Measurements from ENCODE around the gene CCDC88C.
"Not testable (repeated sequence)": the region's sequence is repeated elsewhere in the genome, so short reads cannot be mapped to it uniquely, and the experiment has no call there.

CCDC88C gene

GRCh38 chr14:91264151-91265150 lies 153.2 kb downstream of the CCDC88C start:
- DNase-seq: no peak

DNA sequence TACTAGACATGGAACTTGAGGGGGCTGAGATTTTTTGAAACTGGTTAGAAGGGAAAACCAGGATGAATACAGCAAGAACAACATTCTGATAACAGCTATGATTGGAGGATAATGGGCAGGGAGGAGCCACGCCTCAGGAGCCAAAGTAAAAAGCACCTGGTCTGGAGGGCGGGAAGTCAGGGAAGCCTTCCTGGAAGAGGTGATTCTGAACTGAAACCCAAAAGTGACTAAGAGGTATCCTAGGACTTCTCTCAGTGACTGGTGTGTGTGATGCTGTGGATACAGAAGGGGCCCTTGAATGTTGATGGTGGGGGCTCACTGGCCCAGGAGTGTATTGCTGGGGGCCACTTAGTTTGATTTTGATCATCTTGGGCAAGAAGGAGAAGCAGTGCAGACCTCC lies 154.3 kb downstream of the CCDC88C start:
- no peak for DNase-seq

DNA sequence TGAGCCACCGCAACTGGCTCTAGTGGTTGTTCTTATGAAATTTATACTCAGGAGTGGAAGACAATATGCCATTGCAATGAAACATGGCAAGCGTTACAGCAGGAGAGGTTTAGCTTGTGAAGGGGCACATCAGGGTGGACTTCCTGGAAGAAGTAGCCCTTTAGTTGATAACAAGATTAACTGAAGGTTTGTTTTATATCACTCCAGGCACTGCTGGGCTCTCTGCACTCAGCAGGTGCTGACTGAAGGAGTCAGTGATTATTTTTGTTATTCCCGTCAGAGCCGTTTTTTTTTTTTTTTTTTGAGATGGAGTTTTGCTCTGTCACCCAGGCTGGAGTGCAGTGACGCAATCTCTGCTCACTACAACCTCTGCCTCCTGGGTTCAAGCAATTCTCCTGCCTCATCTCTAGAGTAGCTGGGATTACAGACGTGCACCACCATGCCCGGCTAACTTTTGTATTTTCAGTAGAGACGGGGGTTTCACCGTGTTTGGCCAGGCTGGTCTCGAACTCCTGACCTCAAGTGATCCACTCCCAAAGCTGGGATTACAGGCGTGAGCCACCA lies 155.6 kb downstream of the CCDC88C start:
- DNase-seq: no peak

GRCh38 chr14:91261115-91261514 lies 156.5 kb downstream of the CCDC88C start:
- peak; percentile 65 for DNase-seq

- DNase-seq: no peak
Observed at GRCh38 chr14:91258876-91259275, 158.7 kb downstream of the CCDC88C start.

- DNase-seq: no peak
Observed at GRCh38 chr14:91258011-91258618, 159.5 kb downstream of the CCDC88C start.

DNA sequence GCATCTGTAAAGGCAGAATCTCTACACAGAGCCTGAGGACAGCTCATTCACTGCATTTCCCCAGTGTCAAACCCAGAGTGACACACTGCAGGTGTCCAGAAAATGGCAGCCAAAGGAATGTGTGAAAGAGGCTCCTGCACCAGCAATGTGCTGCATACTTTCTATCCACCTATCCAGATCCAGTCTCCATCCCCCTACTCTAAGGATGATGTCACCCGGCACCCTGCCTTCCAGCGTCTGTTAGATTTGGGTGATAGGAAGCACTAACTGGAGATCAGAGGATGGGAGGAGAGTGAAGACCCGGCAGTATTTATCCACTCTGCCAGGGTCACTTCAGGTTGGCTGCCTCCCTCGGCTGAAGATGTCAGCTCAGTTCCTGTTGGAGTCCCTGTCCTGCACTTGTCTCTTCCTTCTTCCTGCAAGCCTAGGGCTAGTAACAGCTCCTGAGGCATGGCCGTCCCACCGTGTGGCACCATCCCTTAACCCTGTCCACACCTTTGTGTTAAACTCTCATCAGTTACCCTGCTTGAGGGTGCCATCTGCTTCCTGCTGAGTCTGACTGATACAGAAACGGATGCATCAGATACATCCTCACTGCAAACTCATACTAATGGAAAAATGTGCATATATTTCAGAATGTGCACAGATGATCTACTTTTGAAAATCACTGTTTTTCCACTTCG lies 160.2 kb downstream of the CCDC88C start:
- DNase-seq: no peak

GRCh38 chr14:91256661-91257060 lies 161.0 kb downstream of the CCDC88C start:
- DNase-seq: no peak

DNA sequence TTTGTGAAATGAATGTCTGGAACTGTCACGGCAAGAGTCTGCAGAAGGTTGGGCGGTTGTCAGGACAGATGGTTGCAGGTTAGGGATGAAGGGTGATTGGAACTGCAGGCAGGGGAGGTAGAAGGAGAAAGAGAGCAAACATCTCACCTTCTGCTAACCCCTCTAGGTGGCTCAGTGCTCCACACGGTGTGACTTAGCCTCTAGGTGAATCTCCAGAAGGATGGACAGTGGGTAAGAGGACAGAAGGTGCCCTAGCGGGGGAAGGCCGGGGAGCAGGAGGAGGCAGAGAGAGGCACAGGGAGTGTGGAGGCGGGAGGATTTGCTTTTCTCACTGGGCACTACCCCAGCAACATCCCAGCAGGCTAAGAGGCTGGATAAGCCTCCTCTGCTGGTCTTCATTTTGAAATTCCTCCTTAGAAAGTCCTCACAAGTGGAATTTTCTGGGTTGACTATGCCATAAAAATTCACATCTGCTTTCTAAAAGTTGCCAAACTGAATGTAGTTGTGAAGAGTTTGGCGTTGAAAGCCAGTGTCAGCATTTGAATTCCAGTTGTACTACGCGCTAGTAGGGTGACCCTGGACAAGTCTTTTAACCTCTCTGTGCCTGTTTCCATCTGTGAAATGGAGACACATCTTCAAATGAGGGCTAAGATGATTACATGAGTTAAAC lies 162.5 kb downstream of the CCDC88C start:
- no peak for DNase-seq

DNA sequence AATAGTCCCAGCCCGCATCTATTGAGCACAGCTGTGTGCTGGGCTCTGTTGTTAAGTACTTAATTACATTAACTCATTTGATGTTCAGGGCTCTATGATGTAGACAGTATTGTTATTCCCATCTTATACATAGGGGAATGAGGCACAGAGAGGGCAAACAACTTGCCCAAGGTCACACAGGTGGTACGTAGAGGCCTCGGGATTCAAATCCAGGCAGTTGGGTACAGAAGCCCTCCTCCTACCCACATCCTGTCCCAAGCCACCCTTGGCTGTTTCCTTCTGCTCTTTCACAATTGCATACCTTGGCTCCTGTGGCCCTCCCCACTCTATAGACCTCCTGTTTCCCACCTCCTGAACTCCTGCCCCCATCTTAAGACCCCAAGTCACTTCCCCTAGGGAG lies 163.2 kb downstream of the CCDC88C start:
- DNase-seq: no peak

DNA sequence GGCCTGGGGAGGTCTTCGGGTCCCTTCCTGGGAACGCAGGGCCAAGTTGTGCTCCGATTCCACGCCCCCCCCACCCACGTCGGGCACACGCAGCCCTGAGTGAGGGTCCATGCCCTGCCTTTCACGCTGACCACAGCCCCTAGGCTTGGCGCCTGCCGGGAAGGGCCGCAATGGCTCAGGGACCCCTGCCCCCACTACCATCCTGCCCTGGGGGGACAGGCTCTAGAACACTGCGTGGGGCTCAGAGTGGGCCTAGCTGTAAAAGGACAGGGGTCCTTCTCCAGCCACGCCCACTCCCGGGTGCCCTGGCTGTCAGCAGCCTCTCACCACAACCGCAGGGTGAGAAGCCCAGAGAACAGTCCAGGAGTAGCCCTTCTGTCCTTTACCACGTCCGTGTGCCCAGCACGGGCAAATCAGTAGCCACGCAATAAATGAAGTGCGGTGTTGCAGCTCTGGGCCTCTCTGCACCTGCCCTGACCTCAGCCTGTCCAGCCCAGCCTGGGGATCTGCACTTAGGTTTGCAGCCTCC lies 163.8 kb downstream of the CCDC88C start:
- DNase-seq: no peak

DNA sequence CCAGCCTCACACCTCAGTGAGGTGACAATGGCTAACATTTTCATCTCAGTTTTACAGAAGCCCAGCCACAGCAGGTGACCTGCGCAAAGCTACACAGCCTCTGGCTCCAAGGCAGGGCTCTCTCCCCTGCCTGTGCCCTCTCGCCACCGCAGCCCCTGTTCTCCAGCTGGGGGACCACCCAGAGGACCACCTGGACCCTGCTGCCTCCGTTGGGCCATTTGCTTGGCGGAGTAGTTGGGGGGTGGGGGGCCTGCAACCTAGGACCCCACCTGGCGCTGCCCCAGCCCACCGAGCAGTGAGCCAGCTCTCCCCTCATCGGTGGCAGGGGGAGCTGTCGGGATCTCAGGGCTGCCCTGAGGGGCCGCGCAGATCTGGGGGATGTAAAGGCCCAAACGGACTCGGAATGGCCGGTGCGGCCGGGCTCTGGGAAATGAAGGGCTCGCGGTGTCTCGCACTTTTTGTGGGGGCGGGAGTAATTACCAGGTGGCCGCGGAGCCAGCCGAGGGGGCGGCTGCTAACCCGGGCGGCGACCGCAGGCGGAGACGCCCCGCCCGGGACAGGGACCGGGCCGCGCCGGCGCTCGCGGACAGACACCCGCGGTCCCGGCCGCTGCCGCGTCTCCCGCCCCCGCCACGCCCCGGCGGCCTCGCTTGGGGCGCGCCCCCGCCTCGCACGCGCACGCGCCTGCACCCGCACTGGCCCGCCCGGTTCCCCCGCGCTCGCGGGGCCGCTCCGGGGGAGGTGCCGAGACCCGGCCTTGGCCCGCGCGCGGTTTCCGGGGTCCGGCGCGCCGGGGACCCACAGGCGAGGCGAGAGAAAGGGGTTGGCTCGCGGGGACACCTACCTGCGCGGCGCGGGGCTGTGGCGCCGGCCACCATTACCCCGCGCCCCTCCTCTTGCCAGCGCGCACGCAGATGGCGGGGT lies 164.5 kb downstream of the CCDC88C start:
- no peak for DNase-seq

- DNase-seq: no peak
Observed at GRCh38 chr14:91250912-91251311, 166.7 kb downstream of the CCDC88C start.

DNA sequence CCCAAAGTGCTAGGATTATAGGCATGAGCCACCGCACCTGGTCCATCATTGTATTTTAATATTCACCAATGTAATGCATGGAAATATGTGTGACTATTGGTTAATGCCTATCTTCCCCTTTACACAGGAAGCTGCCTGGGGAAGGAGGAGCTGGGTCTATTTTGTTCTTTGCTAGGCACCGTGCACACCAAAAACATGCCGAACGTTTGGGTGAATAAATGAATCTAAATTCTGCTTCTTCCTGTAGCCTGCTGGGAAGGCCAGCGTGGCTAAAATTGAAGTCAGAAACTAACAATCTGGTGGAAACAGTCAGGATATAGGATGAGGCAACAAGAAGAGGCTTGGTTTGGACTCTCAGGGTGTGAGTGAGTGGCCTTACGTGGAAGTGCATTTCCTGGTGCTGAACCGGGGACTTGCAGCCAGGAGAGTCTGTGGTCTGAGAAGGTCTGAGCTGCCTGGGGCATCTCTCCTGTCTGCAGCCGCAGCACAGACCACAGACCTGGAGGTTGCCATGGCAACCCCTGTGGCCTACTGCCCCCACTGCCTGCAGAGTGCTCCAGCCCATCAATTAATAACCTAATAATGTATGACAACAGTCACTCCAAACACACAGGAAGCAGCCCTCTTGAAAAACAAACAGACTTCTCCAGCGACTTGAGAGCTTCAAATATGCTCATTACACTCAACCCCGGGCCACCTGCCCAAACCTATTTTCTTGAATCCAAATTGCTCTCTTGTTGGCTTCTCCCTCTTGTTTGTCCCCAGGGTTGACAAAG lies 167.6 kb downstream of the CCDC88C start:
- DNase-seq: peak; percentile 75

DNA sequence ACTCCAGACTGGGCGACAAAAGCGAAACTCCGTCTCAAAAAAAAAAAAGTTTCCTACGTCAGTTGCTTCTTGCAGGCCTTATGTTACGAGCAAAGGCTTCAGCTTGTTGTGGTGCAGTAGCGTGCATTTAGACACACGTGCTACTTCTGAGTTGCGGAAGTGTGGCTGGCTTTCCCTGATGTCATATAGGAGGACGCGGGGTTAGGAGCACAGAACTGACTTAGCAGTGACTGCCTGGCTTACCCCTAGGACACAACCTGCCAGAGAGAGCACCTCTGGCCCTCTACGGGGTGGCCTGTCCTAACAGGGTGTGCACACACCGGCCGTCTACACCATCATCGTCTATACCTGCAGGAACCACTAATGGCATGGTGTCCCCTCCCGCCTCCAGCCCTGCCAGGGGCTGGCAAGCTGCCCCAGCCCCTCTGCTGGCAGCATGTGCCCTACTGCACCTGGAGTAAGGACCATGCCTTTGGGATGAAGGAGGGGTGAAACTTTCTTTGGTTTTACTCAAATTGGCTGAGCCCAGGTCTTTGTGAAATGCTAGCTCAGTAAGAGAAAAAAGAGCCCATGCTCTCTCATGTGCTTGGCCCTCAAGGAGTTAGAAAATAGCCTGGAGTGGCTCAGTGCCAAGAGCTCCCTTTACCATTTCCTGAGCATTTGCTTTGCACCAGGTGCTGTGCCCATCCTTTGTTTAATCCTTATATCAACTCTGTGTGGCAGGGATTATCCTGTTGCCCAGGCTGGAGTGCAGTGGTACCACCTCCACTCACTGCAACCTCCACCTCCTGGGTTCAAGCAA lies 171.4 kb downstream of the CCDC88C start:
- DNase-seq: peak; percentile 90

GRCh38 chr14:91245616-91246015 lies 172.0 kb downstream of the CCDC88C start:
- not testable (repeated sequence) for DNase-seq

DNA sequence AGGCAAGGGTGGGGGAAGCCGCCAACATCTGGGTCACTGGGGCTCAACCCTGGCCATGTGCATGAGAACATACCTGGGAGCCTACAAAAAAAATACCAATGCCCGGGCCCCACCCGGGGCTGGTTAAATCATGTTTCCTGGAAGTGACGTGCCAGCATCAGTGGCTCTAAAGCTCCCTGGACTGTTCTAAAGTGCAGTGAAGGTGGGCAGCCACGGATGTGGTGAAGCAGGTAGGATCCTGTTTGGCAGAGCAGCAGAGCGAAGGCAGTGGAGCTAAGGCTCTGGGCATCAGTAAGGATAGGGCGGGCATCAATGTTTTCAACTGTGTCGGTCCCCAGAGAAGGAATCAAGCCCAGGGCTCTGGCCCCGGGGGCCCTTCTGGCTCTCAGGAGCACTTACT lies 172.6 kb downstream of the CCDC88C start:
- DNase-seq: peak; percentile 72

DNA sequence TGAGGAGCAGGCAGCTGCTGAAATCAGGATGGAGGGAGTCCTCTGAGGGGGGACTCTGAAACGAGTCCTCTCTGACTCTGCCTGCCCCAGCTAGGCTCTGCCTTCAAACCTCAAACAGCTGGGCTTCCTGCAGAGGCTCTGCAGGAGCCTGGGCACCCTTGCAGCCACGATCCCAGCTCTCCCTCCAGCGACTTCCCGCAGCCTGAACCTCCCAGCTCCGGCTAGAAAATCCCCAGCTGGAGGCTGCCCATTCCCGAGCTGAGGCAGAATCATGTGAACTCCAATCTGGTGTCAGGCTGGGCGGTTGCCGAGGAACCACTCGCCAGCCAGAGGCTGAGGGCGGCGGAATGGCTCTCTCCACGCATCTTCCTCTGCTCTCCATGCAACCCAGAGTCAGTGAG lies 173.1 kb downstream of the CCDC88C start, which contains the start of gene GPR68:
Gene GPR68 (minus strand): TSS at position 204 of the 401 bp plus-strand sequence. CDS start 9,654 bp downstream, outside the sequence.
- peak; percentile 30 for DNase-seq

GRCh38 chr14:91243074-91243471 lies 174.5 kb downstream of the CCDC88C start:
- DNase-seq: no peak
